Keratinocyte (primary cell): ENCODE data around the gene PPEF2.

ENCODE experiments used
- CTCF ChIP-seq, 3 experiments: IDR thresholded peaks in 1 of 3; conservative IDR thresholded peaks in 1 of 3; optimal IDR thresholded peaks in 1 of 3; 2 replicates in 2 of 3; 3 replicates in 1 of 3; pipeline versions ENCODE3 to v1.5.1; 2011; ENCODE audit warnings: low read length in 3 of 3, mild to moderate bottlenecking in 3 of 3, moderate library complexity in 2 of 3, control low read depth in 1 of 3, inconsistent platforms in 1 of 3; ENCODE audit not compliant: insufficient read depth in 2 of 3; ENCODE audit errors: extremely low read depth in 1 of 3
- EZH2 ChIP-seq: IDR thresholded peaks from one replicate; pipeline ENCODE4 v1.6.1; 2012; ENCODE audit warnings: inconsistent platforms, mild to moderate bottlenecking, low read length, moderate library complexity

- TF ChIP-seq CTCF (optimal IDR thresholded peaks at IDR 0.05 in 1 of 3, IDR thresholded peaks at IDR 0.05 in 1 of 3, conservative IDR thresholded peaks at IDR 0.05 in 1 of 3; ENCODE audit: extremely low read depth in 1 of 3, insufficient read depth in 2 of 3, low read length in 3 of 3) (no peak), EZH2 (no peak)
Measured at GRCh38 chr4:75935628-75936027, 33.4 kb upstream of the PPEF2 start.
